ENCODE results near the gene FARP1.

Gene FARP1

DNA sequence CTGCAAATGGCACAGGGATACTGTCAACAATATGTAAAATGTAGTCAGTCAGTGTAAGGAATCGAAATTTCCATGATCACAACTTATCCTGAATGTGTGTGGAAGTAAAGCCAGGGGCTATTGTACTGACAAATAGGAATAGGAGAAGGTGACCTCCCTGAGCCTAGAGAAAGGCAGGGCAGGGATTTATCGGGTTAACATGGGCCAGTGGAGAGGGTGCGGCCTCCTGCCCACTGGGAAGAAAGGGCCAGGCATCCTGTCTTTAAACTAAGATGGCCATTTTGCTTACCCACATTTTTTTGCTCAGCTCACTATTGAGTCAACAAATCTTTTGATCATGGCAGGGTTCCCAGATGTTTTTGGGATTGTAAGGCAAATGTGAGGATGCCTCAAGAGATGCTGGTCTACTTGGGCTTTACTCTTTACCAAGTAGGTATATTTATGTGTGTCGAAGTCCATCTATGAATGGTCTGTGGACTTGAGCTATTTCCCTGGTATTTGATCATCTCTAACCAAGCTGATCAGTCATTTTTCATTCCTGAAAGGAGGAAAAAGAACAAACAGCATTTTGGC is 150.8 kb downstream of the FARP1 start:
- no CpG with 5 or more reads among the region's 4 CpGs for WGBS (ENCODE audit: extremely low coverage, insufficient coverage, insufficient read length)
- H2BK5ac ChIP-seq (ENCODE audit: low read depth, low read length, poor library complexity) = no peak overlapping the region
- H3K4me3 ChIP-seq (ENCODE audit: low read depth, low read length) = no peak overlapping the region

GRCh38 chr13:98295371-98295770 is 152.5 kb downstream of the FARP1 start:
- peaks cover 9 to 12% of the 10 kb centered on the region in 2 experiments for H3K4me1 ChIP-seq (ENCODE audit: control insufficient read depth in 1 of 2, insufficient read depth in 2 of 2, low read length in 2 of 2)
- no peak overlapping the region for H3K9ac ChIP-seq (ENCODE audit: low read length)
- H4K8ac ChIP-seq (ENCODE audit: low read depth, low read length) = no peak overlapping the region
- no peak overlapping the region for H3K4ac ChIP-seq (ENCODE audit: low read depth, low read length)
- H2AFZ ChIP-seq (ENCODE audit: insufficient read depth, low read length, poor library complexity) = no peak overlapping the region
- H3K9me3 ChIP-seq (ENCODE audit: insufficient read depth, low read depth, low read length) = no peaks in the 10 kb centered on the region
- peaks cover 2% of the 10 kb centered on the region for H3K79me1 ChIP-seq (ENCODE audit: low read length)
- no peaks in the 10 kb centered on the region for H3K27me3 ChIP-seq (ENCODE audit: insufficient read depth, low read length)
- no peak overlapping the region for H3K4me3 ChIP-seq (ENCODE audit: low read depth, low read length)
- no peak overlapping the region for H2BK12ac ChIP-seq (ENCODE audit: low read length)
- no peak overlapping the region for H3K23ac ChIP-seq (ENCODE audit: low read length)
- no peak overlapping the region for H3K14ac ChIP-seq (ENCODE audit: low read length)
- H3K18ac ChIP-seq (ENCODE audit: low read length) = no peak overlapping the region
- H3K4me2 ChIP-seq (ENCODE audit: low read length) = no peak overlapping the region
- DNase-seq = no peak
- no peak overlapping the region for H2BK120ac ChIP-seq (ENCODE audit: insufficient read depth, low read length, poor library complexity)
- H4K12ac ChIP-seq (ENCODE audit: low read depth, low read length) = no peak overlapping the region
- no CpG with 5 or more reads among the region's 2 CpGs for WGBS (ENCODE audit: extremely low coverage, insufficient coverage, insufficient read length)
- H3K27ac ChIP-seq (ENCODE audit: low read depth, low read length) = no peak overlapping the region
- H2AK5ac ChIP-seq (ENCODE audit: low read length) = no peak overlapping the region
- peaks cover 2% of the 10 kb centered on the region for H3K79me2 ChIP-seq (ENCODE audit: control insufficient read depth, insufficient read depth, low read length, poor library complexity)
- peaks cover 0 to 2% of the 10 kb centered on the region in 2 experiments for H3K36me3 ChIP-seq (ENCODE audit: control insufficient read depth in 1 of 2, insufficient read depth in 2 of 2, low read length in 2 of 2)
- H2BK5ac ChIP-seq (ENCODE audit: low read depth, low read length, poor library complexity) = no peak overlapping the region
- no peak overlapping the region for H4K91ac ChIP-seq (ENCODE audit: low read depth, low read length)

More for the DNA sequence above, 150.8 kb downstream of the FARP1 start:
- no peak overlapping the region for H3K4me2 ChIP-seq (ENCODE audit: low read length)
- H3K9me3 ChIP-seq (ENCODE audit: insufficient read depth, low read depth, low read length) = no peaks in the 10 kb centered on the region
- no peak overlapping the region for H2BK12ac ChIP-seq (ENCODE audit: low read length)
- no peak overlapping the region for H3K14ac ChIP-seq (ENCODE audit: low read length)
- peaks cover 2% of the 10 kb centered on the region for H3K79me1 ChIP-seq (ENCODE audit: low read length)
- peaks cover 2% of the 10 kb centered on the region for H3K79me2 ChIP-seq (ENCODE audit: control insufficient read depth, insufficient read depth, low read length, poor library complexity)
- peaks cover 9% of the 10 kb centered on the region in 2 experiments for H3K4me1 ChIP-seq (ENCODE audit: control insufficient read depth in 1 of 2, insufficient read depth in 2 of 2, low read length in 2 of 2)
- no peak overlapping the region for H3K18ac ChIP-seq (ENCODE audit: low read length)
- H3K27me3 ChIP-seq (ENCODE audit: insufficient read depth, low read length) = no peaks in the 10 kb centered on the region
- H3K27ac ChIP-seq (ENCODE audit: low read depth, low read length) = no peak overlapping the region
- H2AFZ ChIP-seq (ENCODE audit: insufficient read depth, low read length, poor library complexity) = no peak overlapping the region
- H4K12ac ChIP-seq (ENCODE audit: low read depth, low read length) = no peak overlapping the region
- H3K4ac ChIP-seq (ENCODE audit: low read depth, low read length) = no peak overlapping the region
- H3K9ac ChIP-seq (ENCODE audit: low read length) = no peak overlapping the region
- H2AK5ac ChIP-seq (ENCODE audit: low read length) = no peak overlapping the region
- DNase-seq = peak; percentile 17 to 73
- H3K23ac ChIP-seq (ENCODE audit: low read length) = no peak overlapping the region
- H3K36me3 ChIP-seq (ENCODE audit: control insufficient read depth in 1 of 2, insufficient read depth in 2 of 2, low read length in 2 of 2) = peaks cover 0 to 2% of the 10 kb centered on the region in 2 experiments
- H4K8ac ChIP-seq (ENCODE audit: low read depth, low read length) = no peak overlapping the region
- H4K91ac ChIP-seq (ENCODE audit: low read depth, low read length) = no peak overlapping the region
- H2BK120ac ChIP-seq (ENCODE audit: insufficient read depth, low read length, poor library complexity) = no peak overlapping the region

- DNase-seq = no peak
- H2AFZ ChIP-seq (ENCODE audit: insufficient read depth, low read length, poor library complexity) = no peak overlapping the region
- no peak overlapping the region for H3K4me3 ChIP-seq (ENCODE audit: low read depth, low read length)
- H4K8ac ChIP-seq (ENCODE audit: low read depth, low read length) = no peak overlapping the region
- peaks cover 16 to 20% of the 10 kb centered on the region in 2 experiments for H3K4me1 ChIP-seq (ENCODE audit: control insufficient read depth in 1 of 2, insufficient read depth in 2 of 2, low read length in 2 of 2)
- no peak overlapping the region for H2AK5ac ChIP-seq (ENCODE audit: low read length)
- no peak overlapping the region for H3K14ac ChIP-seq (ENCODE audit: low read length)
- H3K27ac ChIP-seq (ENCODE audit: low read depth, low read length) = no peak overlapping the region
- H3K79me2 ChIP-seq (ENCODE audit: control insufficient read depth, insufficient read depth, low read length, poor library complexity) = peaks cover 2% of the 10 kb centered on the region
- peaks cover 5% of the 10 kb centered on the region for H3K79me1 ChIP-seq (ENCODE audit: low read length)
- no peak overlapping the region for H4K91ac ChIP-seq (ENCODE audit: low read depth, low read length)
- no peak overlapping the region for H3K18ac ChIP-seq (ENCODE audit: low read length)
- no peak overlapping the region for H3K4me2 ChIP-seq (ENCODE audit: low read length)
- H2BK120ac ChIP-seq (ENCODE audit: insufficient read depth, low read length, poor library complexity) = no peak overlapping the region
- no peak overlapping the region for H2BK5ac ChIP-seq (ENCODE audit: low read depth, low read length, poor library complexity)
- no peak overlapping the region for H3K9ac ChIP-seq (ENCODE audit: low read length)
- no peak overlapping the region for H2BK12ac ChIP-seq (ENCODE audit: low read length)
- H3K36me3 ChIP-seq (ENCODE audit: control insufficient read depth in 1 of 2, insufficient read depth in 2 of 2, low read length in 2 of 2) = peaks cover 0 to 2% of the 10 kb centered on the region in 2 experiments
- no peaks in the 10 kb centered on the region for H3K27me3 ChIP-seq (ENCODE audit: insufficient read depth, low read length)
- WGBS (ENCODE audit: extremely low coverage, insufficient coverage, insufficient read length) = no CpG with 5 or more reads among the region's 5 CpGs
- H3K9me3 ChIP-seq (ENCODE audit: insufficient read depth, low read depth, low read length) = no peaks in the 10 kb centered on the region
- H3K4ac ChIP-seq (ENCODE audit: low read depth, low read length) = no peak overlapping the region
- H4K12ac ChIP-seq (ENCODE audit: low read depth, low read length) = no peak overlapping the region
- H3K23ac ChIP-seq (ENCODE audit: low read length) = no peak overlapping the region
These were observed 154.2 kb downstream of the FARP1 start for GRCh38 chr13:98297051-98297450.

DNA sequence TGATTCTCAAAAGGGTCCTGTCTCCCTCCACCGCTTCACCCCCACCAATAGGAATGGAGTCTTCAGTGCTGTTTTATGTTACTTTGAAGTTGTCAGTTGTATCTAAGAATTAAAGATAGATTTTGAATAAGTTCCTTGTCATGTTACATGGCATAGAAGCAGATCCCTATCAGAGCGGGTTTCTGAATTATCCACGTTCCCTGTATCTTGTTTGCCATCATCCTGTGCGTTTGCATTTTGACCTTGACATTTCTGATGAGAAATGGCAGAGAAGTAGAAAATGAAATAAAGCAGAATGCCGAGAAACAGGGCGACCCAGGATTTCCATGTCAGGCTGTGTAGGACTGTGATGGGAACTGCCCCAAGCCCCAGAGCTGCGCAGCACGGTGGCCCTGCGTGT is 154.9 kb downstream of the FARP1 start:
- Histone ChIP-seq H3K4me1 (ENCODE audit: control insufficient read depth in 1 of 2, insufficient read depth in 2 of 2, low read length in 2 of 2) (peaks cover 16 to 20% of the 10 kb centered on the region in 2 experiments), H2AK5ac (ENCODE audit: low read length) (no peak overlapping the region), H3K79me2 (ENCODE audit: control insufficient read depth, insufficient read depth, low read length, poor library complexity) (peaks cover 3% of the 10 kb centered on the region), H3K36me3 (ENCODE audit: control insufficient read depth in 1 of 2, insufficient read depth in 2 of 2, low read length in 2 of 2) (peaks cover 0 to 2% of the 10 kb centered on the region in 2 experiments), H3K18ac (ENCODE audit: low read length) (no peak overlapping the region), H3K4ac (ENCODE audit: low read depth, low read length) (no peak overlapping the region), H3K9me3 (ENCODE audit: insufficient read depth, low read depth, low read length) (no peaks in the 10 kb centered on the region), H3K27me3 (ENCODE audit: insufficient read depth, low read length) (no peaks in the 10 kb centered on the region), H2BK5ac (ENCODE audit: low read depth, low read length, poor library complexity) (no peak overlapping the region), H3K23ac (ENCODE audit: low read length) (no peak overlapping the region), H2BK12ac (ENCODE audit: low read length) (no peak overlapping the region), H3K4me2 (ENCODE audit: low read length) (no peak overlapping the region), H3K9ac (ENCODE audit: low read length) (no peak overlapping the region), H2BK120ac (ENCODE audit: insufficient read depth, low read length, poor library complexity) (no peak overlapping the region), H4K8ac (ENCODE audit: low read depth, low read length) (no peak overlapping the region), H4K12ac (ENCODE audit: low read depth, low read length) (no peak overlapping the region), H3K14ac (ENCODE audit: low read length) (no peak overlapping the region), H4K91ac (ENCODE audit: low read depth, low read length) (no peak overlapping the region), H3K79me1 (ENCODE audit: low read length) (peaks cover 5% of the 10 kb centered on the region), H3K4me3 (ENCODE audit: low read depth, low read length) (no peak overlapping the region), H3K27ac (ENCODE audit: low read depth, low read length) (no peak overlapping the region), H2AFZ (ENCODE audit: insufficient read depth, low read length, poor library complexity) (no peak overlapping the region)
- DNase-seq = no peak
- WGBS (ENCODE audit: extremely low coverage, insufficient coverage, insufficient read length) = no CpG with 5 or more reads among the region's 9 CpGs

Data from trophoblast cell (in vitro differentiated cells and primary cell).